Activated CD4-positive, alpha-beta T cell treated with anti-CD3 and anti-CD28 coated beads, Interleukin-2, amount 10 ng/mL, durations not matched to agents 7 days and 5 days (primary cell): ENCODE results near the gene MOK. TPM values are rescaled to one million over a fixed set of nuclear protein-coding genes. Genes with fewer than 3 reads are reported as not detected.

Experiments
- CTCF ChIA-PET: fragments of 350-600 bp; sonication (Branson Sonifier 250); formaldehyde crosslinking; loops from one replicate; lab custom pipeline; 2021; ENCODE audit warnings: antibody characterized with exemption; lab: Charles Lee
- POLR2A ChIA-PET: fragments of 350-600 bp; sonication (Branson Sonifier 250); formaldehyde crosslinking; loops from one replicate; lab custom pipeline; 2021; ENCODE audit warnings: antibody characterized with exemption; lab: Charles Lee
- DNase-seq: peaks from one replicate; pipeline ENCODE4 v3.0.0-alpha.2; 2020
- H3K27ac Mint-ChIP-seq: one replicate; pipeline ENCODE4 v1.8.0; 2021; ENCODE audit warnings: mild to moderate bottlenecking, moderate library complexity, mixed read lengths
- H3K27me3 Mint-ChIP-seq: one replicate; pipeline ENCODE4 v1.8.0; 2021; ENCODE audit warnings: mixed read lengths
- H3K36me3 Mint-ChIP-seq: one replicate; pipeline ENCODE4 v1.8.0; 2021; ENCODE audit warnings: low read depth, mixed read lengths
- H3K4me1 Mint-ChIP-seq: one replicate; pipeline ENCODE4 v1.8.0; 2021; ENCODE audit warnings: mixed read lengths
- H3K4me3 Mint-ChIP-seq: one replicate; pipeline ENCODE4 v1.8.0; 2021; ENCODE audit warnings: mild to moderate bottlenecking, moderate library complexity, mixed read lengths
- H3K9me3 Mint-ChIP-seq: one replicate; pipeline ENCODE4 v1.8.0; 2021; ENCODE audit warnings: mixed read lengths
- total RNA-seq, 2 experiments: library from RNA; stranded (reverse); gene quantifications; one replicate each; pipeline ENCODE4 v1.2.3, GENCODE V29; 2021

MOK gene
- total RNA-seq, 2 experiments from 2014 or later: 0.96 to 1.4 TPM

DNA sequence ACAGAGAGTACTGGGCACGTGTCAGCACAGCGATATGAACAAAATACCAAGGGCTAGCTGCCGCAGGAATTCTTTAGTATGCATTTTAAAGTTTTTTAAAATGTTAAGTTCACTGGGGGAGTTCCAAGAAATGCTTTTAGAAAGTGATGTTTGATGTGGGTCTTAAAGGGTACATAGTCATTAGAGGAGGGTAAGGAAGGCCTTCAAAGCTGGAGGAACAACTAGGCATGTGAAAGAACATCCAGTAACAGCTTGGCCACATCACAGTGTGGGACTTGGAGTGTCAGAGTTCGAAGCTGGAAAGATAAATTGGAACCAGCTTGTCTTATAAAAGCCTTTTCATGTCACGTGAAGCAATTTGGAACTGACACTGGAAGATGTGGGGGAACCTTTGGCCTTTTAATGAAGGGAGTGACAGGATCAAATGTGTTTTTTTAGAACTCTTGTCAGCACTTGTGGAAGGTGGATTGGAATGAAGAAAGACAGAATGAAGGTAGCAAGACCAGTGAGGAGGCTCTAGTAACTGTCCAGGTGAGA, 107.6 kb downstream of the MOK start:
- no peak for DNase-seq
- CTCF ChIA-PET: interaction anchor here (0.5 to 1.3 kb wide), 3 partner anchors 10 to 1001 kb away, joined by 3 to 4 read pairs (median 3); no protein-coding TSS in a partner anchor
- Mint-ChIP-seq H3K36me3 (peaks cover 50% of the 10 kb centered on the region), H3K27ac (peak overlapping the region; percentile 21), H3K9me3 (no peaks in the 10 kb centered on the region), H3K4me3 (no peak overlapping the region), H3K4me1 (peaks cover 43% of the 10 kb centered on the region), H3K27me3 (no peaks in the 10 kb centered on the region)
- POLR2A ChIA-PET: interaction anchor here (0.6 kb wide), 1 partner anchor 1029 kb away, joined by 4 read pairs; no protein-coding TSS in a partner anchor

GRCh38 chr14:102196902-102197230, 108.1 kb downstream of the MOK start:
- Mint-ChIP-seq H3K4me1 (peaks cover 41% of the 10 kb centered on the region), H3K27me3 (no peaks in the 10 kb centered on the region), H3K27ac (no peak overlapping the region), H3K36me3 (peaks cover 50% of the 10 kb centered on the region), H3K9me3 (no peaks in the 10 kb centered on the region), H3K4me3 (no peak overlapping the region)
- CTCF ChIA-PET: interaction anchor here (0.6 kb wide), 1 partner anchor 1001 kb away, joined by 3 read pairs; no protein-coding TSS in a partner anchor
- POLR2A ChIA-PET: interaction anchor here (0.6 kb wide), 1 partner anchor 1028 kb away, joined by 4 read pairs; no protein-coding TSS in a partner anchor
- no peak for DNase-seq

GRCh38 chr14:102196039-102196901, 108.7 kb downstream of the MOK start:
- Mint-ChIP-seq H3K27ac (no peak overlapping the region), H3K4me3 (no peak overlapping the region), H3K36me3 (peaks cover 48% of the 10 kb centered on the region), H3K27me3 (no peaks in the 10 kb centered on the region), H3K9me3 (no peaks in the 10 kb centered on the region), H3K4me1 (peaks cover 37% of the 10 kb centered on the region)
- DNase-seq: no peak
- CTCF ChIA-PET: interaction anchor here (1.2 kb wide), 1 partner anchor 13 kb away, joined by 7 read pairs; no protein-coding TSS in a partner anchor
- POLR2A ChIA-PET: no interaction called here

- no peak overlapping the region for H3K27ac Mint-ChIP-seq
- no peak overlapping the region for H3K4me3 Mint-ChIP-seq
- no peaks in the 10 kb centered on the region for H3K9me3 Mint-ChIP-seq
- CTCF ChIA-PET: interaction anchor here (0.9 to 1.2 kb wide), 2 partner anchors 12 to 14 kb away, joined by 3 to 7 read pairs; no protein-coding TSS in a partner anchor
- H3K36me3 Mint-ChIP-seq: peaks cover 43% of the 10 kb centered on the region
- no peaks in the 10 kb centered on the region for H3K27me3 Mint-ChIP-seq
- POLR2A ChIA-PET: no interaction called here
- H3K4me1 Mint-ChIP-seq: peaks cover 32% of the 10 kb centered on the region
- DNase-seq: no peak
Measured at GRCh38 chr14:102195446-102195845, 109.5 kb downstream of the MOK start.

GRCh38 chr14:102194856-102195255, 110.1 kb downstream of the MOK start:
- CTCF ChIA-PET: interaction anchor here (0.9 to 1.2 kb wide), 2 partner anchors 12 to 13 kb away, joined by 3 to 7 read pairs; no protein-coding TSS in a partner anchor
- no peaks in the 10 kb centered on the region for H3K9me3 Mint-ChIP-seq
- peaks cover 28% of the 10 kb centered on the region for H3K4me1 Mint-ChIP-seq
- POLR2A ChIA-PET: no interaction called here
- H3K27me3 Mint-ChIP-seq: no peaks in the 10 kb centered on the region
- no peak overlapping the region for H3K4me3 Mint-ChIP-seq
- no peak for DNase-seq
- no peak overlapping the region for H3K27ac Mint-ChIP-seq
- H3K36me3 Mint-ChIP-seq: peaks cover 39% of the 10 kb centered on the region

DNA sequence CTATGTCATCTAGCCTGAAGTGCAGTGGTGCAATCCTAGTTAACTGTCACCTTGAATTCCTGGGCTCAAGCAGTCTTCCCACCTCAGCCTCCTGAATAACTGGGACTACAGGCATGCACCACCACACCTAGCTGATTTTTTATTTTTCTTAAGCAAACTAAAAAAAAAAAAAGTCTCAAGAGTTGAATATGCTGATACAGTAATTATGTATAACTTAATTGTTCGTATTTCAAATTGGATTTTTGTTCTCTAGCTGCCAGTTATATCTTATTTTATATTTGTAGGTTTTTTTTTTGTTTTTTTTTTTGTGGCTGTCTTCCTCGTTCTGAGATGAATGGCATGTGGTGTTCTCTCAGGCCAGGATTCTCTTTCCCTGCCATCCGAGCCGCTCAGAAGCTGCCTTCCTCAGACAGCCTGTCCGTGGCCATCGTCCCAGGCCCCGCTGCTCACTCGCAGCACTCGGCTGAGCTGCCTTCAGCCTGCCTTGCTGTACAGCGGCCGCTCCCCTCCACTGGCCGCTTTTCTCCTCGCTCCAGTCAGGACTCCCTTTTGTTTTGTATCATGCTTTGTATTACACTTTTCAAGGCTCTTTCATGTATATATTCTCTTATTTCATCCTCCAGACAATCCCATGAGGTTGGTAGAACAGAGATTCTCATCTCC, 112.0 kb downstream of the MOK start:
- Mint-ChIP-seq H3K9me3 (no peaks in the 10 kb centered on the region), H3K4me3 (no peak overlapping the region), H3K36me3 (peaks cover 25% of the 10 kb centered on the region), H3K27ac (no peak overlapping the region), H3K27me3 (no peaks in the 10 kb centered on the region), H3K4me1 (peaks cover 22% of the 10 kb centered on the region)
- POLR2A ChIA-PET: no interaction called here
- CTCF ChIA-PET: no interaction called here
- no peak for DNase-seq

GRCh38 chr14:102189874-102190273, 115.1 kb downstream of the MOK start:
- Mint-ChIP-seq H3K4me3 (no peak overlapping the region), H3K4me1 (peaks cover 14% of the 10 kb centered on the region), H3K9me3 (no peaks in the 10 kb centered on the region), H3K27me3 (no peaks in the 10 kb centered on the region), H3K36me3 (peaks cover 1% of the 10 kb centered on the region), H3K27ac (no peak overlapping the region)
- POLR2A ChIA-PET: no interaction called here
- CTCF ChIA-PET: no interaction called here
- DNase-seq: no peak

DNA sequence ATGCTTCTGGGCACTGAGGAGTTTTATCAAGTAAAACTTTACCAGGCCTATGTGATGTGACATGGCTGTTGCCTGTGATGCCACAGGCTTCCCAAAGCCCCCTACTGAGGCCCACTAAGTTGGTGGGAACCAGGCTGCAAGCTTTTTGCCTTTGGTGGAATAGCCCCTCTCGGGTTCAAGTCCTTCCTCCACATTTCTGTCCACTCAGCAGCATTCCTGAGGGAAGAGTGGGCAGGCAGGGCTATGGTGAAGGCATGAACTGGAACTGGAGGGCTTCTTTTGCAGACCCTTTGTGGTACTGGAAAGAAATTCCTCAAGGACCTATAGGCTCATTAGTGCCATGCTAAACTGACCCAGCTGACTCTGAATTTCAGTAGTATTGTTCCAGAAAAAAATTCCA, 116.8 kb downstream of the MOK start:
- Mint-ChIP-seq H3K27ac (no peak overlapping the region), H3K36me3 (no peaks in the 10 kb centered on the region), H3K27me3 (no peaks in the 10 kb centered on the region), H3K9me3 (no peaks in the 10 kb centered on the region), H3K4me1 (peaks cover 22% of the 10 kb centered on the region), H3K4me3 (no peak overlapping the region)
- ChIA-PET CTCF (interaction anchor here (1.1 kb wide), 1 partner anchor 10 kb away, joined by 4 read pairs; no protein-coding TSS in a partner anchor), POLR2A (interaction anchor here (0.6 kb wide), 1 partner anchor 97 kb away, joined by 3 read pairs; no protein-coding TSS in a partner anchor)
- DNase-seq: no peak

GRCh38 chr14:102187568-102188001, 117.4 kb downstream of the MOK start:
- Mint-ChIP-seq H3K4me3 (no peak overlapping the region), H3K27me3 (no peaks in the 10 kb centered on the region), H3K27ac (no peak overlapping the region), H3K36me3 (no peaks in the 10 kb centered on the region), H3K9me3 (no peaks in the 10 kb centered on the region), H3K4me1 (peaks cover 27% of the 10 kb centered on the region)
- DNase-seq: no peak
- CTCF ChIA-PET: interaction anchor here (0.6 to 1.1 kb wide), 2 partner anchors 11 to 450 kb away, joined by 3 to 4 read pairs; no protein-coding TSS in a partner anchor
- POLR2A ChIA-PET: interaction anchor here (0.6 kb wide), 1 partner anchor 96 kb away, joined by 3 read pairs; no protein-coding TSS in a partner anchor

DNA sequence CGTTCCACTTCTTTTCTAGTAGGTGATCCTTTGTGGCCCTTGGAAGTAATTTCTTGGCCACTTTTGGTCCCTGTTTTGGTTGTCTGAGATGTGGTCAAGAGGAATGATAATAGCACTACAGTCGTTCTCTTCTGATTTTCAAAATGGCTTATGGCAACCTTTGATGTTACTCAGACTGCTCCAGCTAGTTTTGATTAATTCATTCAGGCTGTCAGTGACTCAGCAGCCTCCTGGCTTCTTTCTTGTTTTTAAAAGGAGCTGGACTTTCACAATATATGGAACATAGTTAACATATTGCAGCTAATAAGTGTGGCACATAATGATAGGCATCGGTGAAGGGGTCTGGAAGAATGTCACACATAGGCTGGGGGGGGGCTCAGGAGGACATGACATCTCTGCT, 117.9 kb downstream of the MOK start:
- Mint-ChIP-seq H3K4me1 (peaks cover 27% of the 10 kb centered on the region), H3K36me3 (no peaks in the 10 kb centered on the region), H3K27ac (no peak overlapping the region), H3K4me3 (no peak overlapping the region), H3K9me3 (no peaks in the 10 kb centered on the region), H3K27me3 (no peaks in the 10 kb centered on the region)
- no peak for DNase-seq
- ChIA-PET POLR2A (no interaction called here), CTCF (interaction anchor here (1.1 kb wide), 1 partner anchor 11 kb away, joined by 4 read pairs; no protein-coding TSS in a partner anchor)

- no peak for DNase-seq
- Mint-ChIP-seq H3K36me3 (no peaks in the 10 kb centered on the region), H3K4me1 (peaks cover 24% of the 10 kb centered on the region), H3K27ac (no peak overlapping the region), H3K4me3 (no peak overlapping the region), H3K9me3 (no peaks in the 10 kb centered on the region), H3K27me3 (no peaks in the 10 kb centered on the region)
- ChIA-PET POLR2A (no interaction called here), CTCF (no interaction called here)
Measured at GRCh38 chr14:102185360-102185759, 119.6 kb downstream of the MOK start.

- Mint-ChIP-seq H3K4me1 (peaks cover 22% of the 10 kb centered on the region), H3K9me3 (no peaks in the 10 kb centered on the region), H3K27me3 (no peaks in the 10 kb centered on the region), H3K27ac (no peak overlapping the region), H3K4me3 (no peak overlapping the region), H3K36me3 (no peaks in the 10 kb centered on the region)
- POLR2A ChIA-PET: no interaction called here
- DNase-seq: no peak
- CTCF ChIA-PET: interaction anchor here (2.0 kb wide), 1 partner anchor 11 kb away, joined by 7 read pairs; no protein-coding TSS in a partner anchor
Measured at GRCh38 chr14:102184316-102185035, 120.5 kb downstream of the MOK start.
